Measurements from ENCODE around the gene ZNF764. TPM values are rescaled to one million over a fixed set of nuclear protein-coding genes. Genes with fewer than 3 reads are reported as not detected.

The ZNF764 gene
- total and polyA plus RNA-seq, 9 of the 15 experiments (the other 6 are each of a cell fraction or from before 2014, with no cell fraction given) = 0.69 to 10.1 (median 4.1) TPM

DNA sequence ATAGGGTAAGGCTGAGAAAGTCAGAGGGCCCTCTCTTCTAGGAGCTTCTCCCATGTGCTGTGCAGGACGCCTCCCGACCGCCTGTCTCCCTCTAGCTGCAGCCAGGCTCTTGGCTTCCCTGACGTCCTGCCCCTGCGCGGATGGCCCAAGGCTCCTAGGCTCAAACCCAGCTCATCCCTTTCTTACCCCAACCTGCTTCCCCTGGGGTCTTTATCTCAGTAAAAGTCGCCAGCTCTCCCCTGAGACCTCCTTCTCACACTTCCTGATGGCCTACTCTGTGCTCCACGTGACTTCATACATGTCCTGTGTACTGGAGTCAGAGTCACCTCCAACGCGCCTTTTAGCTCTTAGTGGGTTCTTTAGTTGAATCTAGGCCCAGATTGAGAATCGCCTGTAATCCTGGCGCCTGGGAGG, 22.4 kb downstream of the ZNF764 start (continued):
- TF ChIP-seq, protein P1, sequence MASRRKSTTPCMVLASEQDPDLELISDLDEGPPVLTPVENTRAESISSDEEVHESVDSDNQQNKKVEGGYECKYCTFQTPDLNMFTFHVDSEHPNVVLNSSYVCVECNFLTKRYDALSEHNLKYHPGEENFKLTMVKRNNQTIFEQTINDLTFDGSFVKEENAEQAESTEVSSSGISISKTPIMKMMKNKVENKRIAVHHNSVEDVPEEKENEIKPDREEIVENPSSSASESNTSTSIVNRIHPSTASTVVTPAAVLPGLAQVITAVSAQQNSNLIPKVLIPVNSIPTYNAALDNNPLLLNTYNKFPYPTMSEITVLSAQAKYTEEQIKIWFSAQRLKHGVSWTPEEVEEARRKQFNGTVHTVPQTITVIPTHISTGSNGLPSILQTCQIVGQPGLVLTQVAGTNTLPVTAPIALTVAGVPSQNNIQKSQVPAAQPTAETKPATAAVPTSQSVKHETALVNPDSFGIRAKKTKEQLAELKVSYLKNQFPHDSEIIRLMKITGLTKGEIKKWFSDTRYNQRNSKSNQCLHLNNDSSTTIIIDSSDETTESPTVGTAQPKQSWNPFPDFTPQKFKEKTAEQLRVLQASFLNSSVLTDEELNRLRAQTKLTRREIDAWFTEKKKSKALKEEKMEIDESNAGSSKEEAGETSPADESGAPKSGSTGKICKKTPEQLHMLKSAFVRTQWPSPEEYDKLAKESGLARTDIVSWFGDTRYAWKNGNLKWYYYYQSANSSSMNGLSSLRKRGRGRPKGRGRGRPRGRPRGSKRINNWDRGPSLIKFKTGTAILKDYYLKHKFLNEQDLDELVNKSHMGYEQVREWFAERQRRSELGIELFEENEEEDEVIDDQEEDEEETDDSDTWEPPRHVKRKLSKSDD (conservative IDR thresholded peaks at IDR 0.05; ENCODE audit: low read length) = no peak
- TF ChIP-seq, protein P2, sequence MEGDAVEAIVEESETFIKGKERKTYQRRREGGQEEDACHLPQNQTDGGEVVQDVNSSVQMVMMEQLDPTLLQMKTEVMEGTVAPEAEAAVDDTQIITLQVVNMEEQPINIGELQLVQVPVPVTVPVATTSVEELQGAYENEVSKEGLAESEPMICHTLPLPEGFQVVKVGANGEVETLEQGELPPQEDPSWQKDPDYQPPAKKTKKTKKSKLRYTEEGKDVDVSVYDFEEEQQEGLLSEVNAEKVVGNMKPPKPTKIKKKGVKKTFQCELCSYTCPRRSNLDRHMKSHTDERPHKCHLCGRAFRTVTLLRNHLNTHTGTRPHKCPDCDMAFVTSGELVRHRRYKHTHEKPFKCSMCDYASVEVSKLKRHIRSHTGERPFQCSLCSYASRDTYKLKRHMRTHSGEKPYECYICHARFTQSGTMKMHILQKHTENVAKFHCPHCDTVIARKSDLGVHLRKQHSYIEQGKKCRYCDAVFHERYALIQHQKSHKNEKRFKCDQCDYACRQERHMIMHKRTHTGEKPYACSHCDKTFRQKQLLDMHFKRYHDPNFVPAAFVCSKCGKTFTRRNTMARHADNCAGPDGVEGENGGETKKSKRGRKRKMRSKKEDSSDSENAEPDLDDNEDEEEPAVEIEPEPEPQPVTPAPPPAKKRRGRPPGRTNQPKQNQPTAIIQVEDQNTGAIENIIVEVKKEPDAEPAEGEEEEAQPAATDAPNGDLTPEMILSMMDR (IDR thresholded peaks at IDR 0.05 in 2 of 3, conservative IDR thresholded peaks at IDR 0.05 in 1 of 3; ENCODE audit: insufficient read depth in 2 of 3, low read depth in 1 of 3, low read length in 3 of 3) = peak; percentile 80 to 85 (median 82)
- TF ChIP-seq, protein P3, sequence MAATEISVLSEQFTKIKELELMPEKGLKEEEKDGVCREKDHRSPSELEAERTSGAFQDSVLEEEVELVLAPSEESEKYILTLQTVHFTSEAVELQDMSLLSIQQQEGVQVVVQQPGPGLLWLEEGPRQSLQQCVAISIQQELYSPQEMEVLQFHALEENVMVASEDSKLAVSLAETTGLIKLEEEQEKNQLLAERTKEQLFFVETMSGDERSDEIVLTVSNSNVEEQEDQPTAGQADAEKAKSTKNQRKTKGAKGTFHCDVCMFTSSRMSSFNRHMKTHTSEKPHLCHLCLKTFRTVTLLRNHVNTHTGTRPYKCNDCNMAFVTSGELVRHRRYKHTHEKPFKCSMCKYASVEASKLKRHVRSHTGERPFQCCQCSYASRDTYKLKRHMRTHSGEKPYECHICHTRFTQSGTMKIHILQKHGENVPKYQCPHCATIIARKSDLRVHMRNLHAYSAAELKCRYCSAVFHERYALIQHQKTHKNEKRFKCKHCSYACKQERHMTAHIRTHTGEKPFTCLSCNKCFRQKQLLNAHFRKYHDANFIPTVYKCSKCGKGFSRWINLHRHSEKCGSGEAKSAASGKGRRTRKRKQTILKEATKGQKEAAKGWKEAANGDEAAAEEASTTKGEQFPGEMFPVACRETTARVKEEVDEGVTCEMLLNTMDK (IDR thresholded peaks at IDR 0.05; ENCODE audit: borderline replicate concordance, insufficient read depth, low read depth, low read length, poor library complexity, severe bottlenecking) = peak; percentile 72
- TF ChIP-seq GTF2E2 (tag; IDR thresholded peaks at IDR 0.05) (no peak), ZNF75A (CRISPR knock-in tag; IDR thresholded peaks at IDR 0.05) (no peak), E2F3 (CRISPR knock-in tag; IDR thresholded peaks at IDR 0.05) (no peak), ZNF589 (CRISPR knock-in tag; IDR thresholded peaks at IDR 0.05; ENCODE audit: low read depth) (no peak; the same call in 1 of the 2 replicates), RBFOX2 (IDR thresholded peaks at IDR 0.05; ENCODE audit: low read depth, low read length) (no peak; the same call in 1 of the 2 replicates), TAF15 (IDR thresholded peaks at IDR 0.05; ENCODE audit: low read depth, low read length) (no peak), SMAD1 (IDR thresholded peaks at IDR 0.05; ENCODE audit: low read depth, low read length, partially characterized antibody) (peak; percentile 20), FOXA1 (IDR thresholded peaks at IDR 0.05; ENCODE audit: borderline replicate concordance) (no peak), ZZZ3 (IDR thresholded peaks at IDR 0.05) (peak; percentile 86; the same call in 1 of the 2 replicates), TBP (optimal IDR thresholded peaks at IDR 0.05; ENCODE audit: low read depth, low read length) (no peak), NFATC3 (IDR thresholded peaks at IDR 0.05) (0 out of 2 replicates have a peak, but pooled peaks have one; percentile 22), SIN3B (IDR thresholded peaks at IDR 0.05; ENCODE audit: low read depth) (no peak), RBM22 (IDR thresholded peaks at IDR 0.05; ENCODE audit: low read depth, low read length, poor library complexity, severe bottlenecking) (no peak), RBM14 (IDR thresholded peaks at IDR 0.05; ENCODE audit: borderline replicate concordance, insufficient read depth, low read depth, low read length) (no peak)
- TF ChIP-seq, protein P4, sequence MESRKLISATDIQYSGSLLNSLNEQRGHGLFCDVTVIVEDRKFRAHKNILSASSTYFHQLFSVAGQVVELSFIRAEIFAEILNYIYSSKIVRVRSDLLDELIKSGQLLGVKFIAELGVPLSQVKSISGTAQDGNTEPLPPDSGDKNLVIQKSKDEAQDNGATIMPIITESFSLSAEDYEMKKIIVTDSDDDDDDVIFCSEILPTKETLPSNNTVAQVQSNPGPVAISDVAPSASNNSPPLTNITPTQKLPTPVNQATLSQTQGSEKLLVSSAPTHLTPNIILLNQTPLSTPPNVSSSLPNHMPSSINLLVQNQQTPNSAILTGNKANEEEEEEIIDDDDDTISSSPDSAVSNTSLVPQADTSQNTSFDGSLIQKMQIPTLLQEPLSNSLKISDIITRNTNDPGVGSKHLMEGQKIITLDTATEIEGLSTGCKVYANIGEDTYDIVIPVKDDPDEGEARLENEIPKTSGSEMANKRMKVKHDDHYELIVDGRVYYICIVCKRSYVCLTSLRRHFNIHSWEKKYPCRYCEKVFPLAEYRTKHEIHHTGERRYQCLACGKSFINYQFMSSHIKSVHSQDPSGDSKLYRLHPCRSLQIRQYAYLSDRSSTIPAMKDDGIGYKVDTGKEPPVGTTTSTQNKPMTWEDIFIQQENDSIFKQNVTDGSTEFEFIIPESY (CRISPR knock-in tag; IDR thresholded peaks at IDR 0.05) = peak; percentile 60; the same call in 1 of the 2 replicates
- TF ChIP-seq, protein P5, sequence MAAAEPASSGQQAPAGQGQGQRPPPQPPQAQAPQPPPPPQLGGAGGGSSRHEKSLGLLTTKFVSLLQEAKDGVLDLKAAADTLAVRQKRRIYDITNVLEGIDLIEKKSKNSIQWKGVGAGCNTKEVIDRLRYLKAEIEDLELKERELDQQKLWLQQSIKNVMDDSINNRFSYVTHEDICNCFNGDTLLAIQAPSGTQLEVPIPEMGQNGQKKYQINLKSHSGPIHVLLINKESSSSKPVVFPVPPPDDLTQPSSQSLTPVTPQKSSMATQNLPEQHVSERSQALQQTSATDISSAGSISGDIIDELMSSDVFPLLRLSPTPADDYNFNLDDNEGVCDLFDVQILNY (CRISPR knock-in tag; IDR thresholded peaks at IDR 0.05) = peak; percentile 86; the same call in 1 of the 2 replicates

Measured in K562 (cell line).